ENCODE measurements around the gene KRT76.

The KRT76 gene

DNA sequence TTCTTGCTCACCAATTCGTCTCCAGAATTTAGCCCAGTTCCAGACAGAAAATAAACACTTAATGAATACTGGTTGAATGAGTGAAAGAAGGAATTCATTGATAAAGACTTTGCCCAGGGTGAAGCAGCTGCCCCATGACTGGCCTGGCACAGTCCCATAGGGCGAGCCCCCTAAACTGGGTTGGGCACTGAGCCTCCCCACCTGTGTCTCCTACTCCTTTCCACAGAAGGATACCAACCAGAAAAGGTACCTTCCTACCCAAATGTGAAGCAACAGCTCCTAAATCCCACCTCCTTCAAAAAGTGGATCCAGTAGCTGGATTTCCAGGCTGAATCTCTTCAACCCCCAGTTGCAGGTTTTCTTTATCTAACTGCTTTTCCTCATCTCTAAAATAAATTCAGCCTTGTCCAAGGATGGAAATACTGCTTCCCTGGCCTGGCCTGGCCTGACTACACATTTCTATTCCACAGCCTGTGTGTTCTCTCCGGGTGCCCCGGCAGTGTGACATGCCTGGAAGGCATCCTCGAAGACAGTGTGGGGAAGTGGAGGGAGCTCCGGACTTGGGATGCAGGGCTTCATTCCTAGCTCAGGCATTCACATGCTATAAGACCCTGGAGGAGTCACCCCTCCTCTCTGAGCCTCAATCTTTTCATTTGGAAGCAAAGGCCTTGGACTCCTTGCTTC is 11.2 kb upstream of the KRT76 start:
- in situ Hi-C loops (cut with MboI; ENCODE audit: low pct_unique_long_range_greater_than_20kb, low sequenced_read_pairs): no loop called here
- no peak for DNase-seq

GRCh38 chr12:52787324-52788191 is 10.4 kb upstream of the KRT76 start:
- in situ Hi-C loops (cut with MboI; ENCODE audit: low pct_unique_long_range_greater_than_20kb, low sequenced_read_pairs): no loop called here
- no peak for DNase-seq

DNA sequence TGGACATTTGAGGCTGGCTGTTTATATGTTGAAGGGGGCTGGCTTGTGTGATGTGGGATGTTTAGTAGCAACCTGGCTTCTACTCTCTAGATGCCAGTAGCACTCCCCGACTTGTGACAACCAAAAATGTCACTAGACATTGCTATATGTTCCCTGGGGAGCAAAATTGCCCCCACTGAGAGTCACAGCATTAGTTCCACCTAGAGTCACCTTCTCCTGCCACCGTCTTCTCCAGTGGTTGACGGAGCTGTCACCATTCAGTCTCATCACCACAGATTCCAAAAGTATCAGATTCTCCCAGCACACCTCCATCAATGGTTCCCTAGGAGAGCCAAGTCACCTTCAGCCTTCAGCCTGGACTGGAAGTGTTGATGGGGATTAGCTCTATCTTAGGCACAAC is 7.8 kb upstream of the KRT76 start:
- in situ Hi-C loops (cut with MboI; ENCODE audit: low pct_unique_long_range_greater_than_20kb, low sequenced_read_pairs): no loop called here
- DNase-seq: no peak

DNA sequence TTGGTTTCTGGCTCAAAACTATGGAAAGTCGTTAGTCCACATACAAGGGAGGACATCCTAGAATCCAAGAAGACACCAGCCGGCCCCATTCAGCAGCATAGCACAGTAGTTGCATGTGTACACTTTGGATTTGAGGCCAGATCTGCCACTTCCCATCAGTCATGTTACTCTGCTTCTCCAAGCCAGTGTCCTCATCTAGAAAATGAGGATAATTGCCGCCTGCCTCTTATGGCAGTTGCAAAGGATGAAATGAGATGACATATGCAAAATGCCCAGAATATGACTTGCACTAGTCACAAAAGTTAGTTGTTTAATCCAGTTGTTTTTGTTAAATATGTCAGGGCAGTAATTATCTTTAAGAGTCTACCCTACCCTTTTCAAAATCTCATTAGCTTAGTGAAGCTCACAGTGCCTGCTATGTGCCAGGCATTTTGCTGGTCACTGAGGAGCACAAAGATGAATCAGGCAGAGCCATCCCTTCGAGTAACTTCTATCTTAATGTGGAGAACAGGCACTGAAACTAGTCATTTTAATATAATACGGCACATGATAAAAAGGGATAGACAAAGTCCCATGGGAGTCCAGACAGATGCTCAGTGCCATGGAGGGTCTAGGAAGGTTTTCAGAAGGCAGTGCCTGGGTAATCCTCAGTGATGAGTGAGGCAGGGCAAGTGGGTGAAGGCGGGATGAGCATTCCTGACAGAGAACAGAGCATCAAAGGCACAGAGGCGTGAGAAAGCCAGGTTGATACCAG is 6.6 kb upstream of the KRT76 start:
- DNase-seq: no peak
- in situ Hi-C loops (cut with MboI; ENCODE audit: low pct_unique_long_range_greater_than_20kb, low sequenced_read_pairs): no loop called here

DNA sequence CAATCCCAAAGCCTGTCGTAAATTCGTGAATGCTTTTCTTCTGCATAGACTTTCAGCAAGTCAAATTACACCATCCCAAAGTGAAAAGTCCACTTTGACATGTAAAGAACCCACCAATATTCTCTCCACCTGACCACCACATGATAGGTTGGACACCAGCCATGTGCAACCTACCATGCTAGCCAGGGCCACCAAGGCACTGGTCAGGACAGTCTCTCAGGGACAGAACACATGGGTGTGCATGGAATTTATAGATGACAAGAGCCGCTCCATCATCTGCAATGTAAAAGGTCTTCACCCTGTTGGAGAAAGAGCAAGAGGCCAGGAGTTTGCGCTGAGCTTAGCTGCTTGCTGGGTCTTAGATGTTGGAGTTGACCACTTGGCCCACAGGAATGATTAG is 5.4 kb upstream of the KRT76 start:
- DNase-seq: no peak

DNA sequence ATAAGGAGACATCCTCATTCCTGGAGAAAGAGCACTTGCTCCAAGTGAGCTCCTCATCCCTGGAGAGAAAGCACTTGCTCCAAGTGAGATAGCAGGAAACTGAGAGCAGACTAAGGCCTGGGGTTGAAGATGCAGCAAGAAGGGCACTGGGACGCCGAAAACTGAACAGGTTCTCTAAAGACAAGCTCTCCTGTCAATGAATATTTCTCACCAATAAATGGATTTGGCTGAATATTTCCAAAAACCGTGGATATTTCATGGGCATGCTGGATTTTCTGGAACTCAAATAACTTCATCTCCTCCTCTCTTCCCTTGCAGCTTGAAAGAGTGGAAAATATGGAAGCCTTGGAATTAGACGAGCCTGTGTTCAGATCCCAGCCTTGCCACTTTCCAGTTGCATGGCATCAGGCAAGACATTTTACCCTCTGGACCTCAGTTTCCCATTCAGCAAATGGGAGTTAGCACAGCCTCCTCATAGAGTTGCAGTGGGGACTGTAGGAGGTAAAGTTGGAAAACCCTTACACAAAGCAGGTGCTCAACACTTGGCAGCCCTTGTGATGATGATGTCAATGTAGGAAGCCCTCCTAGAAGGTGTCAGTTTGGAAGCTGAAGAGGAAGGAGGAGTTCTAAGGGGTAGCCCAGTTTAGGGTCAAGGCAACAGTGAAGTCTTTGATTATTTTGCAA is 4.4 kb upstream of the KRT76 start:
- no peak for DNase-seq
- in situ Hi-C loops (cut with MboI; ENCODE audit: low pct_unique_long_range_greater_than_20kb, low sequenced_read_pairs): no loop called here

More for the DNA sequence above, 5.4 kb upstream of the KRT76 start:
- in situ Hi-C loops (cut with MboI; ENCODE audit: low pct_unique_long_range_greater_than_20kb, low sequenced_read_pairs): no loop called here

- in situ Hi-C loops (cut with MboI; ENCODE audit: low pct_unique_long_range_greater_than_20kb, low sequenced_read_pairs): no loop called here
- no peak for DNase-seq
These were observed 2.8 kb upstream of the KRT76 start for GRCh38 chr12:52779914-52780313.

- no peak for DNase-seq
- in situ Hi-C loops (cut with MboI; ENCODE audit: low pct_unique_long_range_greater_than_20kb, low sequenced_read_pairs): no loop called here
These were observed 1.7 kb upstream of the KRT76 start for GRCh38 chr12:52778833-52779232.

- in situ Hi-C loops (cut with MboI; ENCODE audit: low pct_unique_long_range_greater_than_20kb, low sequenced_read_pairs): no loop called here
These were observed 421 bp upstream of the KRT76 start for GRCh38 chr12:52777566-52777965.

DNA sequence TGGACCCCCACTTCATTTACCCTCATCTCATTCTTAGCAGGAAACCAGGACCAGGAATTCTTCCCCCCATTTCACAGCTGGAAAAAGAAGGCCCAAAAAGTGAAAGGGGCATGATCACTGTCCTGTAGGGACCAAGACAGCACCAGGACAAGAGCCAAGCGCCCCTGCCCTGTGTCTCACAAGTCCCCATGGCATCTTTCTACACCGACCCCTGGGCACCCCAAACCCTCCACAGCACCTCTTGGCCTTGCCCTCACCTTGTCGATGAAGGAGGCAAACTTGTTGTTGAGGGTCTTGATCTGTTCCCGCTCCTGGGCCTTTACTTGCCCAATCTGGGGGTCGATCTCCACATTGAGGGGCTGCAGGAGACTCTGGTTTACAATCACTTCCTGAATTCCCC is 710 bp downstream of the KRT76 start:
- DNase-seq: no peak
- in situ Hi-C loops (cut with MboI; ENCODE audit: low pct_unique_long_range_greater_than_20kb, low sequenced_read_pairs): no loop called here

More at GRCh38 chr12:52777566-52777965, 421 bp upstream of the KRT76 start:
- DNase-seq: no peak

DNA sequence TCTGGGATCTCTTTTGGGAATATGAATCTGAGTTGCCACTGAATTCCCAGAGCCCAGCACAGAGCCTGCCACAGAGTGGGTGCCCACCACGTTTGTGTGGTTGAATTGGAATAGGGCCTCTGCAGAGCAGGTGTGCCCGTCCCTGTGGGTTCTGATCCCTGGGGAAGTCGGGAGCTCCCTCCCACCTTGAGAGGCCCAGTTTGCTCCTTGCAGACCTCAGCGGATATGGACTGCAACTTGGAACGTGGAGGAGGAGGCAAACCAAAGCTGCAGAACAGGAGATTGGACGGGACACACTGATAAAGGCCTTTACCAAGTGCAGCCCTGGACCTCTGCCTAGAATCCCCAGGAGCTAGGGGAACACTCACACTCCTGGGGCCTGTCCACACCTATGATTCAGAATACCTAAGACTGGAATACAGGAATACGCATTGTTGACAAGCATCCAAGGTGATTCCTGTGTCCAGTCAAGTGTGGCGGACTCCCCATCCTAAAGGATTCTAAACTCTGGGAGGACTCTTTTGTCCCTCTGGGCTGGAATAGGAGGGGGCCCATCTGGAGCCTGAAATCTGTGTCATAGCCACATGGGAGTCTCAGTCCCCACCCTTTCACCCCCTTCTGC is 2.4 kb downstream of the KRT76 start:
- DNase-seq: no peak
- in situ Hi-C loops (cut with MboI; ENCODE audit: low pct_unique_long_range_greater_than_20kb, low sequenced_read_pairs): no loop called here

- DNase-seq: no peak
- in situ Hi-C loops (cut with MboI; ENCODE audit: low pct_unique_long_range_greater_than_20kb, low sequenced_read_pairs): no loop called here
These were observed 4.4 kb downstream of the KRT76 start for GRCh38 chr12:52772772-52773171.

- in situ Hi-C loops (cut with MboI; ENCODE audit: low pct_unique_long_range_greater_than_20kb, low sequenced_read_pairs): no loop called here
- DNase-seq: no peak
These were observed 5.0 kb downstream of the KRT76 start for GRCh38 chr12:52772188-52772587.

GRCh38 chr12:52771505-52771904 is 5.6 kb downstream of the KRT76 start:
- no peak for DNase-seq
- in situ Hi-C loops (cut with MboI; ENCODE audit: low pct_unique_long_range_greater_than_20kb, low sequenced_read_pairs): no loop called here

GRCh38 chr12:52771088-52771487 is 6.1 kb downstream of the KRT76 start:
- in situ Hi-C loops (cut with MboI; ENCODE audit: low pct_unique_long_range_greater_than_20kb, low sequenced_read_pairs): no loop called here
- DNase-seq: no peak

DNA sequence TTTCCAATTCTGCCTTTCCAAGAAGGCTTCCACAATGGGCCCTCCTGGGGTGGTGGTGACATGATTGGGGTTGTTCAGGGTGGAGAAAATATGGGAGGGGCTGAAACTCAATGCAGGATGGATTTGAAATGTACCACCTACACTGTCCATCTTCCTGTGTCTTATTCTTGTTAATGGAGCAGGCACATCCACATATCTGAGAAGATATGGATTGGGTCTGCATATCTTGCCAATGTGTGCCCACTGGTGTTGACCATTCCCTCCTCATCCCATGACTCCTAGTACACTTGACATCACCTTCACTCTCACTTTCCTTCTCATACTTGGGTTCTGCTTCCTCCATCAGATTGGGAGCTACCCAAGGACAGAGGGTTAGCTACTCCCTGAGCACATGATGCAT is 7.2 kb downstream of the KRT76 start:
- in situ Hi-C loops (cut with MboI; ENCODE audit: low pct_unique_long_range_greater_than_20kb, low sequenced_read_pairs): no loop called here
- no peak for DNase-seq

- no peak for DNase-seq
- in situ Hi-C loops (cut with MboI; ENCODE audit: low pct_unique_long_range_greater_than_20kb, low sequenced_read_pairs): no loop called here
These were observed 7.8 kb downstream of the KRT76 start for GRCh38 chr12:52769354-52769753.

- no peak for DNase-seq
- in situ Hi-C loops (cut with MboI; ENCODE audit: low pct_unique_long_range_greater_than_20kb, low sequenced_read_pairs): no loop called here
These were observed 8.5 kb downstream of the KRT76 start for GRCh38 chr12:52768479-52769200.
